ENCODE measurements around the gene ZNF460. TPM values are rescaled to one million over a fixed set of nuclear protein-coding genes. Genes with fewer than 3 reads are reported as not detected.
"Not testable (repeated sequence)": the region's sequence is repeated elsewhere in the genome, so short reads cannot be mapped to it uniquely, and the experiment has no call there.

The ZNF460 gene
- total RNA-seq (176 TPM), polyA plus RNA-seq (0.85 TPM)

DNA sequence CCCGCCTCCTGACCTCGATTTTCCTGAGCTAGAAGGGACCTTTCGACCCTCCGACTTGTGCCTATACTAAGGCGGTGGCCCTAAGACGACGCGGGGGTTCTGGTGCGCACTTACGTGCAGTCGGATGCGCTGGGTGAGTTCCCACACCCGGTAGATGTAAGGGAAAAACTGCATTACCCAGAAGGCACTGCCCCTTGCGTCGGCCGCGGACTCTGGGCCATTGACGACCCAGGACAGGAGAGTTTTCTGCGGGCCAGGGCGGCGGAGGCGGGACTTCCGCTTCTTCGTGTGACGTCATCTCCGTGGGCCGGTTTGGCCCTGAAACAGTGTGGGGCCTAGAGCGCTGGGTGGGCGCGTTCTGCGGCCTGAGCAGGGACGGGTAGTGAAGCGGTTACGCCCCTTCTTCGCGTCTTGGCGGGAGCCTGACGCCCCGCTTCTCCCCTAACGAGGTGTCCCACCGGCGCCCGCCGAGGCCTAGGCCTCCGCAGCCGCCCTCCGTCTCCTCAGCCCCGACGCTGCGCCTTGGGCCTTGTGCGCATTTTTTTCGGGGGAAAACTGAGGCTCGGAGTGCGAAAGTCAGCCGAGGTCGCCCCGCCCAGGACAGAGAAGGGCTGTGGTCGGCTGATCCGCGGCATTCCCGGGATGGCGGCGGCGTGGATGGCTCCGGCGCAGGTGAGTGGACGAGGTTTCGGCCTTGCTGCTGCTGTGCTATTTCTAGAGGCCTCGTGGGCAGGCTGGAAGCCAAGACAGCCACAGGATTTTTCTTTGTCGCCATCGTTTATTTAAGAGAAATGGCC, at the start of gene ZNF460:
ZNF460 (plus strand) TSS at position 321 of the 797 bp plus-strand sequence; CDS start at position 643, 322 bp downstream.
- Histone ChIP-seq H3K36me3 (ENCODE audit: insufficient read depth) (peaks cover 4% of the 10 kb centered on the region), H3K4me1 (ENCODE audit: insufficient read depth) (no peaks in the 10 kb centered on the region), H3K4me3 (ENCODE audit: low read depth, low read length) (peak within 1 kb of the TSS; percentile 71), H3K27ac (ENCODE audit: low read depth) (peak within 1 kb of the TSS; percentile 99)
- under 1% methylated on average over 71 of the region's 71 CpGs for WGBS
- peak; percentile 93 for DNase-seq (ENCODE audit: extremely low spot score)

DNA sequence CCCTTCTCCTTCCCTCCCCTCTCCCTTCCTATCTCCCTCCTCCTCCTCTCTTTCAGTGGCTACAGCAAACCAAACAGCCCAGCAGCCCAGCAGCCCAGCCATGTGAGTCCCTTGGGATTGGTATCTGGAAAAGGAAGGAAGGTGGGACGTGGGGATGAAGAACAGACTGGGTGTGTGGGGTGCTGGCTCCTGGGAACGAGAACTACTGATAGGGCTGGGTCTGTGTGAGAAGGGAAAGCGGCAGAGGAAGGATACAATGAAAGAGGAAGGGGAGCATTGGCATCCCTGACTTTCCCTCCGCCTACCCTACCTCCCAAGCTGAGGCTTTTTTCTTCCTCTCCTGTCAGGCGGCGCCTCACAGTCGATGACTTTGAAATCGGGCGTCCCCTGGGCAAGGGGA, 48.6 kb upstream of the ZNF460 start:
- H3K36me3 ChIP-seq (ENCODE audit: insufficient read depth): no peaks in the 10 kb centered on the region
- no peak overlapping the region for H3K27ac ChIP-seq (ENCODE audit: low read depth)
- H3K4me1 ChIP-seq (ENCODE audit: insufficient read depth): no peaks in the 10 kb centered on the region
- DNase-seq (ENCODE audit: extremely low spot score): no peak
- 64% methylated on average over 9 of the region's 9 CpGs for WGBS
- H3K4me3 ChIP-seq (ENCODE audit: low read depth, low read length): no peak overlapping the region

DNA sequence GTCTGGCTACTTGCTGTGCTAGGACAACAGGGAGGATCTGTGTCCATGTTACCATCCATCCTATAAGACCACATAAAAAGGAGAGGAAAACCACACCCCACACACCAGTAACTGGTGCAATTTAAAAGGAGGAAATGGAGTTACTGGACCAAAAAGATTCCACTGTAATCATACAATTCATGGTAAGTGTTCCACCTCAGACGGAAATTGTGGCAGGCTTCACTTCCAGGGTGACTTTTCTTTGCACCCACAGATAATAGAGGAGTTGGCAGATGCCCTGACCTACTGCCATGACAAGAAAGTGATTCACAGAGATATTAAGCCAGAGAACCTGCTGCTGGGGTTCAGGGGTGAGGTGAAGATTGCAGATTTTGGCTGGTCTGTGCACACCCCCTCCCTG, 47.1 kb upstream of the ZNF460 start:
- H3K4me1 ChIP-seq (ENCODE audit: insufficient read depth): no peaks in the 10 kb centered on the region
- H3K4me3 ChIP-seq (ENCODE audit: low read depth, low read length): no peak overlapping the region
- WGBS: 88% methylated on average over 1 of the region's 1 CpG
- no peaks in the 10 kb centered on the region for H3K36me3 ChIP-seq (ENCODE audit: insufficient read depth)
- no peak for DNase-seq (ENCODE audit: extremely low spot score)
- no peak overlapping the region for H3K27ac ChIP-seq (ENCODE audit: low read depth)

DNA sequence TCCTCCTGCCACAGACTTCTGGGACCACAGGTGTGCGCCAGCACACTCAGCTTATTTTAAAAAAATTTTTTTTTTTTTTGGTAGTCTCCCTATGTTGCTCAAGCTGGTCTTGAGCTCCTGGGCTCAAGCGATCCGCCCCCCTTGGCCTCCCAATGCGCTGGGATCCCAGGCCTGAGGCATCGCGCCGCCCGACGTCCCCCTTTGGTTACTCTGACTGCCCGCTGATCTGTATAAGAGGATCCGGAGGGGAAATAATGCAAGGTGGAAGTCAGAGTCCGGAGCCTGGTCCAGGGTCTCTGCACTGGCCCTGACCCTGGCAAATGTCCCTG, 40.3 kb upstream of the ZNF460 start:
- DNase-seq (ENCODE audit: extremely low spot score): no peak
- Histone ChIP-seq H3K4me1 (ENCODE audit: insufficient read depth) (no peaks in the 10 kb centered on the region), H3K4me3 (ENCODE audit: low read depth, low read length) (peak overlapping the region; percentile 80), H3K36me3 (ENCODE audit: insufficient read depth) (peaks cover 2% of the 10 kb centered on the region), H3K27ac (ENCODE audit: low read depth) (peak overlapping the region; percentile 70)
- WGBS: 14% methylated on average over 12 of the region's 12 CpGs

DNA sequence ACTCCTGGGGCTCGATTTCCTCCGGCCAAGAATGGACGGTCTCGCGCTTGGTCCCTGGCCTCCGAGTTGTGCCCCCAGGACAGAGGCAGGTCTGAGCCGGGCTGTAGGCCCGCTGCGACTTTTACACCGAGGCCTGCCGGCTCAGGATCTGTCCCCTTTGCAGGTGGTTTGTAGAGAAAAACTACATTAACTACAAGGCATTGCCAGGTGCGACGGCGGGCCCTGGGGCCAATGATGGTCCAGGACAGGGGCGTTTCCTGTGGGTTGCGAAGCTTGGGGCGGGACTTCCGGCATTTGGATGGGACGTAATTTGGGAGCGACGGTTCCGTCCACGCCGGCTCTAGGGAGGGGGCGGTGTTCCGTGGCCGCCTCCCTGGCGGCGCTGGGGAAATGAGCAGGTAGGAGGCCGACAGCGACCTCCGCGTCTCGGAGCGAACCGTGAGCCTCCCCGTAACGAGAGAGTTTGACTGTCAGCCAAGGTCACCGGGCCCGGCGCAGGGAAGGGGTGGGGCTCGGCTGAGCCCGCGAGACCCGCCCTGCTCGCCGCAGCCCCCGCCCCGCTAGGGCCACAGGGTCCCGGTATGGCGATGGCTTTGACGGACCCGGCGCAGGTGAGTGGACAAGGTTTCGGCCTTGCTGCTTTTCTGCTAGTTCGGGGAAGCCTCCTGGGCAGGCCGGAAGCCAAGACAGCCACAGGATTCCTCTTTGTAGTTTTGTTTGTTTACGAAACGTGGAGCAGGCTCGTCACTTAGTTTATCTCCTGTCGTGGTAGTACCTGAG, 39.8 kb upstream of the ZNF460 start, which contains the start of gene ZNF805:
ZNF805 (plus strand) TSS at position 322 of the 780 bp plus-strand sequence; CDS start at position 582, 260 bp downstream.
- under 1% methylated on average over 61 of the region's 61 CpGs for WGBS
- peaks cover 3% of the 10 kb centered on the region for H3K36me3 ChIP-seq (ENCODE audit: insufficient read depth)
- H3K27ac ChIP-seq (ENCODE audit: low read depth): peak within 1 kb of the TSS; percentile 70
- peak within 1 kb of the TSS; percentile 80 for H3K4me3 ChIP-seq (ENCODE audit: low read depth, low read length)
- no peaks in the 10 kb centered on the region for H3K4me1 ChIP-seq (ENCODE audit: insufficient read depth)
- peak; percentile 92 for DNase-seq (ENCODE audit: extremely low spot score)

DNA sequence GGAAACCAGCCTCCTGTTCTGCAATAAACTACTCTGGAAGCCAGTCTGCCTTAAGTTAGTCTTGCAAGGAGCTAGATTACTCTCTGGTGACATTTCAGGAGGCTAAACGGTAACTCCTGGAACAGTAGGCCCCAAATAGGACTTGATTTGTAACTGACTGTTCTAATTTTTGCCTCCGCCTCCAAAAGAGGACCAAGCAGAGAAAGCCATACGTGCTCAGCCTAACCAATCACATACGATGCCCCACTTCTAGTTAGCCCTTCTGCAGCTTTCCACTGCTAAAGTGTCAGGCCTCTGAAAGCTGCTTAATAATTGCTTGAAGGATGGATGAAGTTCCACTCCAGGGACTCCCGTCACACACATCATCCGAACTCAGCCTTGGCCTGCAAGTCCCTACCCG, 39.1 kb upstream of the ZNF460 start:
- H3K36me3 ChIP-seq (ENCODE audit: insufficient read depth): peaks cover 3% of the 10 kb centered on the region
- WGBS: 19% methylated on average over 7 of the region's 7 CpGs
- H3K27ac ChIP-seq (ENCODE audit: low read depth): no peak overlapping the region
- no peak for DNase-seq (ENCODE audit: extremely low spot score)
- H3K4me3 ChIP-seq (ENCODE audit: low read depth, low read length): peak overlapping the region; percentile 80
- no peaks in the 10 kb centered on the region for H3K4me1 ChIP-seq (ENCODE audit: insufficient read depth)

DNA sequence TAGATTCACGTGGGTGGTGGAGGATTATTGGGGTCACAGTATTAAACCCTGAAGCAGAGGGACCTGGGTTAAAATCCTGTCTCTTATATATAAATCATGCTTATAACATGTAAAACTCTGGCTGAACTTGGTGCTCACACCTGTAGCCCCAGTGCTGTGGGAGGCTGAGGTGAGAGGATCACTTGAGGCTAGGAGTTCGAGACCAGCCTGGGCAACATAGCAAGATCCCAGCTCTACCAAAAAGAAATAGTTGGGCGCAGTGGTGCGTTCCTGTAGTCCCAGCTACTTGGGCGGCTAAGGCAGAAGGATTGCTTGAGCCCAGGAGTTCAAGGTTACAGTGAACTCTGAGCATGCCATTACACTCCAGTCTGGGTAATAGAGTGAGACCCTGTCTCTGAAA, 37.5 kb upstream of the ZNF460 start:
- no peak overlapping the region for H3K27ac ChIP-seq (ENCODE audit: low read depth)
- peaks cover 3% of the 10 kb centered on the region for H3K36me3 ChIP-seq (ENCODE audit: insufficient read depth)
- H3K4me3 ChIP-seq (ENCODE audit: low read depth, low read length): no peak overlapping the region
- WGBS: 94% methylated on average over 5 of the region's 5 CpGs
- no peaks in the 10 kb centered on the region for H3K4me1 ChIP-seq (ENCODE audit: insufficient read depth)
- no peak for DNase-seq (ENCODE audit: extremely low spot score)

DNA sequence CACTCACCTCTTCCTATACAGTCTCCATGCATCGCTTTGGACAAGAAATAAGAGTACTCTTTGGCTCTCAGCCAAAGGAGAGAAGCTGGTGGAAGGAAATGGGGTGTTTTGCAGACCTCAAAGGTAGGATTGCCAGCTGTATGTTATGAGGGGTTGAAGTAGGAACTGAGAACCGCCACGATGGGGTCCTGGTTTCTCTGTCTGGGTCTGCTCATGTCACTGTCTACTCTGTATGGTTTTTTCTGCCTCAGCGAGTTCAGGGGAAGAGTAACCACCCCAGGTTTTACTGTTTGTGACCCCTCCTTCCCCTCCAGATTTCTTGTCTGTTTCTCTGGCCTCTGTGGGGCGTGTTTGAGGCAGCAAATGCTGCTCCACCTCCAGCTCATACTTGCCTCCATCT, 35.8 kb upstream of the ZNF460 start:
- H3K4me1 ChIP-seq (ENCODE audit: insufficient read depth): no peaks in the 10 kb centered on the region
- peaks cover 7% of the 10 kb centered on the region for H3K36me3 ChIP-seq (ENCODE audit: insufficient read depth)
- no peak overlapping the region for H3K4me3 ChIP-seq (ENCODE audit: low read depth, low read length)
- WGBS: 85% methylated on average over 5 of the region's 5 CpGs
- DNase-seq (ENCODE audit: extremely low spot score): no peak
- no peak overlapping the region for H3K27ac ChIP-seq (ENCODE audit: low read depth)

DNA sequence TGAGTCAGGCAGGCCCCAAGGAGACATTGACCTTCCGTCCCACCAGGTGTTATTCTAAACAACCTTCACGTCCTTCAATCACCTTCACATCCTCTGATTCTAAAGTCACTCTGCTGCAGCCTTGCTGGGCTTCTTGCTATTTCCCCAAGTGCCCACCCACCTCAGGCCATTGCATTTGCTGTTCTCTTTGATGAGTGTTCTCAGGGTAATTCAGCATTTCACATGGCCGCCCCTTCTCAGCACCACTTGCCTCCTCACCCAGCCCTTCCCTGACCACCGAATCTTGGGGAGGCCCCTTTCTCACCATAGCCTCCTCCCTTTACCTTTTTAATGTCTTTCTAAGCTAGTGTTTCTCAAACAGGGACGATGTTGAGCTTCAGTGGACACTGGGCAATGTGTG, 35.2 kb upstream of the ZNF460 start:
- H3K4me3 ChIP-seq (ENCODE audit: low read depth, low read length): no peak overlapping the region
- DNase-seq (ENCODE audit: extremely low spot score): no peak
- no peak overlapping the region for H3K27ac ChIP-seq (ENCODE audit: low read depth)
- WGBS: 96% methylated on average over 5 of the region's 5 CpGs
- H3K36me3 ChIP-seq (ENCODE audit: insufficient read depth): peaks cover 9% of the 10 kb centered on the region
- H3K4me1 ChIP-seq (ENCODE audit: insufficient read depth): no peaks in the 10 kb centered on the region

DNA sequence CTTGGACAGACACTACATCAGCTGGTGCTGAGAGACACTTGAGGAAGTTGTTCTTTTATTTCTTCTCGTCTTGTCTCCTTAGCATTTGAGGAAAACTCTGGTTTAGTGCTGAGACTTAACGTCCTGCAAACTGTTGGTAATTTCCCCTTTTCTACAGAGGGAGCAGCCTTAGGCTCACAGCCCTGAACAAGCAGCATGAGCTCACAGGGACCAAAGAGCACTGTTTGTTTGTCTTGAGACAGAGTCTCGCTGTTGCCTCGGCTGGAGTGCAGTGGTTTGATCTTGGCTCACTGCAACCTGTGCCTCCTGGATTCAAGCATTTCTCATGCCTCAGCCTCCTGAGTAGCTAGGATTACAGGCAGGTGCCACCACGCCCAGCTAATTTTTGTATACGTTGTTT, 34.3 kb upstream of the ZNF460 start:
- Histone ChIP-seq H3K4me3 (ENCODE audit: low read depth, low read length) (no peak overlapping the region), H3K27ac (ENCODE audit: low read depth) (no peak overlapping the region), H3K4me1 (ENCODE audit: insufficient read depth) (no peaks in the 10 kb centered on the region), H3K36me3 (ENCODE audit: insufficient read depth) (peaks cover 14% of the 10 kb centered on the region)
- DNase-seq (ENCODE audit: extremely low spot score): no peak
- WGBS: 86% methylated on average over 6 of the region's 6 CpGs

DNA sequence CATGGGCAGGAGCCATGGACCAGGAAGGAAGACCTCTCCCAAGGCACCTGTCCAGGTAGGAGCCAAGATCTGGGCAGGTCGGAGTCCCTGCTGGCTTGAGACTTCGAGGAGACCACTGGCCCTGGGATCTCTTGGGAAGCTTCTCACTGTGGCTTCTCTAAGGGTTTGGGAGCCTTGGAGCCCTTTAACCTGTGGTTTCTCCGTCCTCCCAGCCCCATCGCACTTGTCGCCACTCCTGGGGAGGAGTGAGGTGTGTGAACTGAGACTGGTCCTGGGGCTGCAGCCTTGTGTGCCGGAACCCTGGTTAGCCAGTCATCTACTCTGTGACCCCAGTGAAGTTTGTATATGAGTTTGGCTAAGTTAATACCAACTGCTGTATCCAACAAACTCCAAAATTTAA, 31.6 kb upstream of the ZNF460 start:
- Histone ChIP-seq H3K27ac (ENCODE audit: low read depth) (no peak overlapping the region), H3K36me3 (ENCODE audit: insufficient read depth) (peaks cover 19% of the 10 kb centered on the region), H3K4me1 (ENCODE audit: insufficient read depth) (no peaks in the 10 kb centered on the region), H3K4me3 (ENCODE audit: low read depth, low read length) (no peak overlapping the region)
- DNase-seq (ENCODE audit: extremely low spot score): no peak
- 92% methylated on average over 6 of the region's 6 CpGs for WGBS

DNA sequence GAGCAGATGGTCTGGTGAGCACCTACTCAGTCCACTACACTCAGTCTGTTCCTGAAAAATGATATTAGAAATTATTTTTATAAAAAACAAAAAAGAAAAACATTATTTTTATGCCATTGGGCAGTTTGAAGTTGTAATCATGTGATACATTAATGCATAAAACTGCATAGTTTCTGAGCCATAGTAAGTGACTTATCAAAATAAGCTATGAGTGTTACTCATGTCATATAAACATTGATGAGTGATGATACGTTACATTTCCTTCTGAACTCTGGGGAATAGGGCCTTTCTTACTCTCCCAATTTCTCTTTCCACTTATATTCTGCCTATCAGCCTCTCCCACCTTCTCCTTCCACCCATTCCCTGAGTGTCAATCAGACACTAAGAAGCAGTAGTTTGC, 31.0 kb upstream of the ZNF460 start:
- 37% methylated on average over 1 of the region's 1 CpG for WGBS
- H3K4me3 ChIP-seq (ENCODE audit: low read depth, low read length): no peak overlapping the region
- peaks cover 19% of the 10 kb centered on the region for H3K36me3 ChIP-seq (ENCODE audit: insufficient read depth)
- H3K4me1 ChIP-seq (ENCODE audit: insufficient read depth): no peaks in the 10 kb centered on the region
- no peak for DNase-seq (ENCODE audit: extremely low spot score)
- H3K27ac ChIP-seq (ENCODE audit: low read depth): no peak overlapping the region

DNA sequence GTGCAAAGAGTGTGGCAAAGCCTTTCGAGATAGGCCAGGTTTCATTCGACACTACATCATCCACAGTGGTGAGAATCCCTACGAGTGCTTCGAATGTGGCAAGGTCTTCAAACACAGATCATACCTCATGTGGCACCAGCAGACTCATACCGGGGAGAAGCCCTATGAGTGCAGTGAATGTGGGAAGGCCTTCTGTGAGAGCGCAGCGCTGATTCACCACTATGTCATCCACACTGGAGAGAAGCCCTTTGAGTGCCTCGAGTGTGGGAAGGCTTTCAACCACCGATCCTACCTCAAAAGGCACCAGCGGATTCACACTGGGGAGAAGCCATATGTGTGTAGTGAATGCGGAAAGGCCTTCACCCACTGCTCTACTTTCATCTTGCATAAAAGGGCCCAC, 26.5 kb upstream of the ZNF460 start:
- H3K4me3 ChIP-seq (ENCODE audit: low read depth, low read length); DNase-seq (ENCODE audit: extremely low spot score); H3K4me1 ChIP-seq (ENCODE audit: insufficient read depth); H3K27ac ChIP-seq (ENCODE audit: low read depth): not testable (repeated sequence)
- 96% methylated on average over 11 of the region's 11 CpGs for WGBS
- H3K36me3 ChIP-seq (ENCODE audit: insufficient read depth): peaks cover 14% of the 10 kb centered on the region

DNA sequence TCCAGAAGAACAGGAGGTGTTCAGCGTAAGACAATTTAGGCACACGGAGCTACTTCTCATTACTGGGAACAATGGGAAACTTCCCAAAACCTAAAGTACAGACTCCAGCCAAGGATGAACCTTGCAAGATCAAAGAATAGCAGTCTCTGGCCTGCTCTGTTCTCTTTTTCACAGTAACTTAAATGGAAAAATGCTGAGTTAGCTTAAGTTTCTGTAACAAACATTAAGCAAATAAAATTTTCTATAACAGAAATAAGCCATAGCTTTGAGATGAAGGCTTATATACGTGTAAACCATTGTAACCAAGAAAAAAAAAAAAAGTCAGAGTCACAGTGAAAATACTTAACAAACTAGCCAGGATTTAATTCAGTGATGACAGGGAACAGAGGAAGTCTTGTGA, 18.2 kb upstream of the ZNF460 start:
- no peaks in the 10 kb centered on the region for H3K36me3 ChIP-seq (ENCODE audit: insufficient read depth)
- WGBS: 87% methylated on average over 3 of the region's 3 CpGs
- H3K4me1 ChIP-seq (ENCODE audit: insufficient read depth): no peaks in the 10 kb centered on the region
- DNase-seq (ENCODE audit: extremely low spot score): no peak
- no peak overlapping the region for H3K27ac ChIP-seq (ENCODE audit: low read depth)
- H3K4me3 ChIP-seq (ENCODE audit: low read depth, low read length): no peak overlapping the region

All from urinary bladder (tissue), 4 donors.